ENCODE results near the gene SLC15A4.

Gene SLC15A4

DNA sequence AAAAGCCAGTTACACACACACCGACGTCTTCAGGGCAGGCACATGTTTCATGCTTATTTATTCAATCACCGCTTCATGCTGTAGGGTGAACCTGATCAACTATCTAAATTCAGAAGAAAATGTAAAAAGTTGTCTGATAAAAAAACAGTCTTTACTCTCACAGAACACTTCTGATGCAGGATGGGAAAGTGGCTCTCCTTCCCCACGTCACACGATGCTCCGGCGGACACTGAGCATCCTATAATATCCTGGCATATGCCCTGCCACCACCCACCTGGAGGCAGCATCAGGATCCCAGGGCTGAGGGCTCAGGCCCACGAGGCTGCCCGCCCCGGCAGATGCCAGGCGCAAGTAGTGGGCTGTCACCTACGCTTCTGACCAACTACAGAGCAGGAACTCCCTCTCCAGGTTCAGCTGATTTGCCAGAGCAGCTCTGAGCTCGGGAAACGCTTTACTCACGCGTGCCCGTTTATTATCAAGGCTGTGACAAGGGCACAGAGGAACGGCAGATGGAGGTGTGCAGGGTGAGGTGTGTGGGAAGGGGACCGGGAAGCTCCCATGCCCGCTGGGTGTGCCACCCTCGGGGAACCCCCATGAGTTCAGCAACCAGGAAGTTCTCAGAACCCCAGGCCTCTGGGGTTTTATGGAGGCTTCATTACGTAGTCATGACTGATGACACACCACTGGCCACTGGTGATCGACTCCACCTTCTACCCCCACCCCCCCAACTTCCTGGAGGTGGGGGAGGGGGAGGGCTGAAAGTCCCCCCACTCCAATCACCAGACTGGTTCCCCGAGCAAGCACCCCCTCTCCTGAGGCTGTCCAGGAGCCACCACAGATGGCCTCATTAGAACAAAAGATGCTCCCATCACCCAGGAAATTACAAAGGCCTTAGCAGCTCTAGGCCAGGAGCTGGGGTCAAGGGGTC is 32.1 kb downstream of the SLC15A4 start:
- DNase-seq = no peak

- DNase-seq = no peak
These were observed 32.9 kb downstream of the SLC15A4 start for GRCh38 chr12:128790653-128791373.

- no peak for DNase-seq
These were observed 33.5 kb downstream of the SLC15A4 start for GRCh38 chr12:128790221-128790620.

- DNase-seq = no peak
These were observed 34.3 kb downstream of the SLC15A4 start for GRCh38 chr12:128789356-128789929.

- DNase-seq = no peak
These were observed 35.9 kb downstream of the SLC15A4 start for GRCh38 chr12:128787827-128788226.

- DNase-seq = no peak
These were observed 36.9 kb downstream of the SLC15A4 start for GRCh38 chr12:128786741-128787391.

DNA sequence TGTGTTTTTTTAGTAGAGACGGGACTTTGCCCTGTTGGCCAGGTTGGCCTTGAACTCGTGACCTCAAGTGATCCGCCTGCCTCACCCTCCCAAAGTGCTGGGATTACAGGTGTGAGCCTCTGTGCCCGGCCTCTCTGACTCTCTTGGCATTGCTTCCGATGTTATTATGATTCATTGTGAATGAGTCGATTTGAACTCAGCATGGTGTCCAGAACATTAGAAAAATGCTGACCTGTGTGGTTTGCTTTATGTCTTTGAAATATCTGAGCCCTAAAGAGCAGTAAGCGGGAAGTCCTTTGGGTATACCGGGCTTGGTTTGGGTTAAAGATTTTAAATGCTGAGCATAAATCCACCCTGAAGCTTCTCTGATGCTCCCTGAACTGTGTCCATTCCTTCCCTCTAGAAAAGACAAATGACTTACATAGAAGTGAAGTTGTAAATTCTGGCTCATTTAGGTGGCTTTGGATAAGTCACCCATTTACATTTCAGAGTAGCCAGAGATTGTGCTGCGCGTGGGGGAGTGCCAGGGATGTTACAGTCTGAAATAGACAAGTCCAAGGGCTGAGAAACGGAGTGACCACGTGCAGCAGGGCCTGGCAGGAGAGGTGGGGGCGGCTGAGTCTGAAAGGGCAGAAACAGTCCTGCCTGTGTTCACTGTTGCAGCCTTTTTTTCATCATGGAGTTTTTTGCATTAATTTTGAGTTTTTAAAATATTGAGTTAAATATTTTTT is 39.6 kb downstream of the SLC15A4 start:
- DNase-seq = no peak

DNA sequence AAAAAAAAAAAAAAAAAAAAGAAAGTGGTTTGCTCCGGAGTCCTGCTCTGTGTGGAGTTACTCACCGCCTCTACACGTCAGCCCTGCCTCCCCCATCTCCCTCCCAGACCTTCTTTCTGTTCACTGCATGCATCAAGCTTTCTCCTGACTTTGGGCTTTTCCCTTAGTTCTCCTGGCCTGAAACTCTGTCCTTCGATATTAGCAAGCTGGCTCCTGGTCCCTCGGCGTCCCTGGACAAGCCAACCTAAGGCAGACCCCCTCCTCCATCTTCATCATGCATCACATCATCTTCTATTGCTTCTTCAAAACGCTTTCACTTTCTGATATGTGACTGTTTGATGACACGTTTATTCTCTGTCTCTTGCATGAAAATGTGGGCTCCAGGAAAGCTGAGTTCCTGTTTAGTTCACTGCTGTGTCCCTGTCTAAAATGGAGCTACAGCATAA is 40.6 kb downstream of the SLC15A4 start:
- no peak for DNase-seq

DNA sequence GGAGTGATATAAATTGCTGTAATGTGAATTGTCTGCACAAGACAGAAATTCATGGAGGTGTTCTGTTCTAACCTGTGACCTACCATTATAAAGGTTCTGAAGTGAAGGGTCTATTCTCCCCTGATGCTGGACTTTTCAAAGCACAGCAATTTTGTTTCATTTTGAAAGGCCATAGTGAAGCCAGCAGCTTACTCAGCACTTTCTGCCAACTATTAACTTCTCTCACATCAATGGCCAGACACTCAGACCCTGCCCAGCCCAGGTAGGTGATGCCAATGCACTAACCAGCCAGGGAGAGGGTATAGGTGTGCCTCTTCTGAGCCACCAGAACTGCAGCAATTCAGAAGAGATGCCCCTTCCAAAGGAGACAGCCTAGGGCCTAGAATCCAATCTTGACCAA is 43.9 kb downstream of the SLC15A4 start:
- DNase-seq = no peak

- no peak for DNase-seq
These were observed 51.5 kb downstream of the SLC15A4 start for GRCh38 chr12:128772249-128772648.

DNA sequence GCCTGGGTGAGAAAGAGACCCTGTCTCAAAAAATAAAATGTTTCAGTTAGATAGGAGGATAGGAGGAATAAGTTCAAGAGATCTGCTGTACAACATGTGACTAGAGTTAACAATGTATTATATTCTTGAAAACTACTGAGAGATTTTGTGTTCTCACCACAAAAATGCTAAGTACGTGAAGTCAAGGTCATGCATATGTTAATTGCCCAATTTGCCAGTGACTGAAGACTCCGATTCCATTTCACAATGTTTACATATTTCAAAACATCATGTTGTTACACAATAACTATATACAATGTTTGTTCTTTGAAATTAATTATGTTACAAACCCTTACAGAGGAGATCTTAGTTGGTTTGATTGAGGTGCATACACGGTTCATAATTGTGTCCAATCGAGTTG is 52.1 kb downstream of the SLC15A4 start:
- DNase-seq = no peak

- DNase-seq = no peak
These were observed 56.2 kb downstream of the SLC15A4 start for GRCh38 chr12:128767518-128767917.

GRCh38 chr12:128766738-128767501 is 56.8 kb downstream of the SLC15A4 start:
- no peak for DNase-seq

GRCh38 chr12:128763395-128763794 is 60.4 kb downstream of the SLC15A4 start:
- no peak for DNase-seq

- DNase-seq = no peak
These were observed 62.4 kb downstream of the SLC15A4 start for GRCh38 chr12:128761379-128761790.

- no peak for DNase-seq
These were observed 68.2 kb downstream of the SLC15A4 start for GRCh38 chr12:128755566-128755965.

GRCh38 chr12:128754275-128754674 is 69.5 kb downstream of the SLC15A4 start:
- no peak for DNase-seq

DNA sequence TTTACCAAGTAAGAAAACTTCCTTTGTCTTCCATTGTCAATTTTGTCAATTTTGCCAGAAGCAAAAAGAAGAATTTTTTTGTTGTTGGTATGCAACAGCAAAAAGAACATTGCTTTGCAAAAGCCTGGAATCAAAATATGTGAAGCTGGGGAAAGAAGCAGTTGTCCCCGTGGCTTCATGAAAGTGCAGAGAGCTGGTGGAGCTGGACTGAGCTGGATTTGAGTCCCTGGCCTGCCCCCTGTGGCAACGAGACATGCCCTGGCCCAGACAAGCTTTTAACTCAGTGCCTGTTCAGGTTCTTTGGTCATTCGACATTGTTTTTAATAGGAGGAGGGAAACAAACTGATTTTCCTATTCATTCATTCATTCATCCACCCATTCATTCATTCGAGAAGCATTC is 70.3 kb downstream of the SLC15A4 start:
- DNase-seq = no peak

DNA sequence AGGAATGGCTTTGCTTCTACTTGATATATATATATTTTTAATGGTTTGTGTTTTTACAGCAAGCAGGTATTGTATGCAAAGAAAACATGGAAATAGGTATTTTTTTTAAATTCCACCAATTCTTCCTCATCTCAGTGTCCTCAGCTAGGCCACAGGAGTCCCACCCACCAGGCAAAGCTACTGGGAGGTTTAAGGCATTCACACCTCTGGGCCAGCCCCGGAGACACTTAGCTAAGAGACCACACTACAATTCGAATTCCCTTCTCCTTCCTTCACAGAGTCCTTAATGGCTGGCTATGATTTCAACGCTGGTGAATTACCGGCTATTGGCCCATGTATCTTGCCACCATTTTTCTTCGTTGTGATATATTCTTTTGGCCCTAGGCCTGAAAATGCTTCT is 71.4 kb downstream of the SLC15A4 start:
- DNase-seq = no peak

DNA sequence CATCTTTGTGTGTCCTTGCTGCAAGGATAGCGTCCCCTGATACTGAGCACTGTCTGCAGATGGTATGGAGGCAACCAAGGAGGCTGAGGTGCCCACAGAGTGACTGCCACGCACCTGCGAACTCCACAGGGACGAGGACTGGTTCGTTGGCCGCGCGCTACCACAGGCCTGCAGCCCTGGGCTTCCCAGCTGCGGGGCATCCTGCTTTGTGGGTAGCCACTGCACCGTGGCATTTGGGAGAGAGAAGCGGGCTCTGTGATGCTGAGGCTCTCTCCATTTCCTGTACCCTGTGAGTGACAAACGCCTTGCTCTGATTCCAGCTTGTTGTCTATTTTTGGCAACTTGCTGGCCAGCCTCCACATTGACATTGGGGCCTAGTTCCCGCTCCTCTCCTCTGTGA is 76.3 kb downstream of the SLC15A4 start:
- no peak for DNase-seq
